Measurements from ENCODE around the gene MYBPC1. TPM values are rescaled to one million over a fixed set of nuclear protein-coding genes. Genes with fewer than 3 reads are reported as not detected.

The MYBPC1 gene
- total and polyA plus RNA-seq, 2 of the 13 experiments (the other 11 are each of a cell fraction or from before 2014, with no cell fraction given), result 0.31 to 0.53 TPM

DNA sequence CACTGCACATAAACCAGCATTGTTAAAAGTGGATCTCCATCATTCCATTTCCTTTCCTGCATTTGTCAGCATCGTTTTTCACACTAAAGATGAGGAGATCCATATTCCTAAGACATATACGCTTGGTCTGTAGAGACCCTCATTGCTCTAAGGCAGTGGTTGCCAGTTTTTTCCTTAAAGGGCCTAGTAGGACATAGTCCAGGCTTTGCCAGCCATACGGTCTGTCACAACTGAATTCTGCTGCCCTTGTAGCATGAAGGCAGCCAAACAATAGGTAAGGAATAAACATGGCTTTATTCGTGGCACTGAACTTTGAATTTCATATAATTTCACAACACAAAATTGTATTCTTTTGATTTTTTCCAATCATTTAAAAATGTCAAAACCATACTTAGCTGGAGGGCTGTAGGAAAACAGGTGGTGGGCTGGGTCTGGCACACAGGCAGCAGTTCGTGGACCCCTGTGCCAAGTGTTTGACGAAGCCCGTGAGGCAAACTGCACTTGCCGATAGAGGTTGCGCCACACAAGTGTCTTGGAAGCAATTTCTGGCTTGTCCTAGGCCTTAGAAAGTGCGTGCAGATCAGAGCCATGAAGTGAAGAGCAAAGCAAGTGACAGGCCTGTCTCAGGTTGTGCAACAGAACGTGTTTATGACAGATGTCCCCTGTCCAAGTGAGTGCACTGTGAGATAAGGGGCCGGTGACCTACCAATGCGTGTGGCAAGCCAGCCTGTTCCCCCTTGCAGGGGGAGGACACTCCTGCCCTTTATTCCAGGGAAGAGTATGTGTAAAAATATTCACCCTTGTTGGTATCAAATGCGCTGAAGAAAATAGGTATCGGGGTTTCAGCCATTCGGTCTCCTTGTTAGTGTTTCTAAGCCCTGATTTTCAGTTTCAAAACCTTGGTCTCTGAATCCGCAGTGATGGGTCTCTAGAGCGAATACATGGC lies 101.8 kb downstream of the MYBPC1 start (continued):
- TF ChIP-seq ZNF121 (CRISPR knock-in tag; IDR thresholded peaks at IDR 0.05) (0 out of 2 replicates have a peak, but pooled peaks have one; percentile 3), MIXL1 (CRISPR knock-in tag; IDR thresholded peaks at IDR 0.05) (no peak), USF2 (IDR thresholded peaks at IDR 0.05; ENCODE audit: low read depth, low read length) (no peak), USF2 (CRISPR knock-in tag; IDR thresholded peaks at IDR 0.05; ENCODE audit: borderline replicate concordance) (no peak), TERF1 (CRISPR knock-in tag; IDR thresholded peaks at IDR 0.05) (no peak), PHF5A (CRISPR knock-in tag; IDR thresholded peaks at IDR 0.05; ENCODE audit: low read depth, unreplicated experiment) (no peak), ISX (CRISPR knock-in tag; conservative IDR thresholded peaks at IDR 0.05) (no peak), ZMYM3 (CRISPR knock-in tag; IDR thresholded peaks at IDR 0.05) (peak; percentile 58; the same call in 1 of the 2 replicates), CCAR2 (optimal IDR thresholded peaks at IDR 0.05; ENCODE audit: low read depth, low read length) (no peak), ZNF674 (CRISPR knock-in tag; IDR thresholded peaks at IDR 0.05; ENCODE audit: low read depth) (no peak), MED1 (CRISPR knock-in tag; IDR thresholded peaks at IDR 0.05) (peak; percentile 51; the same call in 1 of the 2 replicates), ZNF609 (CRISPR knock-in tag; IDR thresholded peaks at IDR 0.05; ENCODE audit: borderline replicate concordance) (peak; percentile 66; the same call in 1 of the 2 replicates), ZNF768 (CRISPR knock-in tag; IDR thresholded peaks at IDR 0.05) (no peak), ZNF207 (IDR thresholded peaks at IDR 0.05; ENCODE audit: borderline replicate concordance) (no peak), THYN1 (CRISPR knock-in tag; IDR thresholded peaks at IDR 0.05; ENCODE audit: borderline replicate concordance, low read depth) (no peak), FOXA1 (IDR thresholded peaks at IDR 0.05) (no peak), FOXA1 (CRISPR knock-in tag; IDR thresholded peaks at IDR 0.05) (0 out of 2 replicates have a peak, but pooled peaks have one; percentile 23), NFATC3 (CRISPR knock-in tag; IDR thresholded peaks at IDR 0.05) (no peak)
- TF ChIP-seq, protein P1, sequence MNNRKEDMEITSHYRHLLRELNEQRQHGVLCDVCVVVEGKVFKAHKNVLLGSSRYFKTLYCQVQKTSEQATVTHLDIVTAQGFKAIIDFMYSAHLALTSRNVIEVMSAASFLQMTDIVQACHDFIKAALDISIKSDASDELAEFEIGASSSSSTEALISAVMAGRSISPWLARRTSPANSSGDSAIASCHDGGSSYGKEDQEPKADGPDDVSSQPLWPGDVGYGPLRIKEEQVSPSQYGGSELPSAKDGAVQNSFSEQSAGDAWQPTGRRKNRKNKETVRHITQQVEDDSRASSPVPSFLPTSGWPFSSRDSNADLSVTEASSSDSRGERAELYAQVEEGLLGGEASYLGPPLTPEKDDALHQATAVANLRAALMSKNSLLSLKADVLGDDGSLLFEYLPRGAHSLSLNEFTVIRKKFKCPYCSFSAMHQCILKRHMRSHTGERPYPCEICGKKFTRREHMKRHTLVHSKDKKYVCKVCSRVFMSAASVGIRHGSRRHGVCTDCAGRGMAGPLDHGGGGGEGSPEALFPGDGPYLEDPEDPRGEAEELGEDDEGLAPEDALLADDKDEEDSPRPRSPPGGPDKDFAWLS (CRISPR knock-in tag; IDR thresholded peaks at IDR 0.05; ENCODE audit: borderline replicate concordance), result no peak
